AG09309 (cell line): ENCODE data around the gene BRD3.
A peak's percentile ranks its signal among the peaks of the same experiment; 100 is the strongest.

ENCODE experiments used
- DNase-seq: peaks from one replicate; pipeline ENCODE4 v3.0.0-alpha.2; 2010; ENCODE audit warnings: low read depth
- H3K4me3 ChIP-seq: 2 replicates; pipeline ENCODE4 v1.5.1; 2011; ENCODE audit warnings: mild to moderate bottlenecking, low read depth, low read length, moderate library complexity; ENCODE audit not compliant: control insufficient read depth
- CTCF ChIP-seq: IDR thresholded peaks from 2 replicates; pipeline ENCODE4 v1.5.1; 2011; ENCODE audit warnings: mild to moderate bottlenecking, low read depth, low read length, inconsistent platforms; ENCODE audit not compliant: insufficient read depth, control insufficient read depth; ENCODE audit errors: missing control alignments

BRD3 gene

GRCh38 chr9:134057751-134058701 lies 9.8 kb downstream of the BRD3 start:
- TF ChIP-seq CTCF = no peak
- no peak overlapping the region for H3K4me3 ChIP-seq
- no peak for DNase-seq

- DNase-seq = no peak
- H3K4me3 ChIP-seq = no peak overlapping the region
- no peak for TF ChIP-seq CTCF
These were observed 10.5 kb downstream of the BRD3 start for GRCh38 chr9:134057307-134057657.

GRCh38 chr9:134056483-134057306 lies 11.1 kb downstream of the BRD3 start:
- DNase-seq = no peak
- TF ChIP-seq CTCF = no peak

GRCh38 chr9:134055981-134056461 lies 11.8 kb downstream of the BRD3 start:
- no peak for TF ChIP-seq CTCF
- no peak overlapping the region for H3K4me3 ChIP-seq
- peak; percentile 69 for DNase-seq

More at GRCh38 chr9:134056483-134057306, 11.1 kb downstream of the BRD3 start:
- H3K4me3 ChIP-seq = no peak overlapping the region

GRCh38 chr9:134054891-134055811 lies 12.7 kb downstream of the BRD3 start:
- H3K4me3 ChIP-seq = no peak overlapping the region
- DNase-seq = no peak

More at GRCh38 chr9:134054891-134055811, 12.7 kb downstream of the BRD3 start:
- TF ChIP-seq CTCF = no peak
